H54 (cell line): ENCODE measurements around the gene E4F1.

Source experiments
- DNase-seq: peaks from one replicate; pipeline ENCODE4 v3.0.0; 2011; ENCODE audit warnings: low spot score, mixed read lengths; ENCODE audit not compliant: insufficient read length
- FAIRE-seq: peaks from 3 replicates; lab custom pipeline; 2011; peaks lifted over from hg19 to GRCh38; lab: Jason Lieb, UNC
- POLR2A ChIP-seq: IDR thresholded peaks from 2 replicates; pipeline ENCODE4 v1.6.1; 2011; ENCODE audit warnings: low read depth, mild to moderate bottlenecking, low read length

The E4F1 gene

GRCh38 chr16:2282262-2282661 is 58.9 kb downstream of the E4F1 start:
- DNase-seq (no peak), FAIRE-seq (no peak)
- TF ChIP-seq POLR2A: no peak

DNA sequence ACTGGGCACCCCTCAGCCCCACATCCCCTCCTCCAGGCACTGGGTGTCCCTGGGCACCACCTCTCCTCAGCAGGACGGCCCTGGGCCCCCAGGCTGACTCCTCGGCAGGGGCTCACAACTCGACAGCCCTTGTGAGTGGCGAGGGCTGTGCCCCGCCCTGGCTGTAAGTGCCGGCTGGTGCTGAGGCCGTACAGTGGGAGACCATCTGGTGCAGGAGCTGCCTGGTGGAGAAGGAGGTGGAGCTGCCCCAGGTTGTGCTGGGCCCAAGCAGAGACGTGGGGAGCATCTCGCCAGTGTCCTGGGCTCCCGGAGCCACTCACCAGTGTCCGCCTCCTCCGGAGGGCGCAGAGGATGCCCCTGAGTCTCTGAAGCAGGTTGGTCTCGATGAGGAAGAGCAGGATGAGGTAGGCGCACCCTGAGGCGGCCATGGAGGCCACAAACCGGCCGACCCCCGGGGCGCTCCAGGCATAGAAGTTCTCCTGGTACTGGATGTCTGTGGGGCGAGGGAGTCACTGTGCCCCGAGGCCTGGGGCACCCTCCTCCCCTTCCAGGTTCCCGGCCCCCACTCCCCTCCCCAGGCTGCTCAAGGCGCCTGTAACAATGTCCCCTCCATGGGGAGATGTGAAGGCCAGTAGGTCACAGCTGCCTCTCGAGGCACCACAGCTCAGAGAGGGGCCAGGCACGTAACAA is 59.6 kb downstream of the E4F1 start:
- DNase-seq (no peak), FAIRE-seq (no peak)

DNA sequence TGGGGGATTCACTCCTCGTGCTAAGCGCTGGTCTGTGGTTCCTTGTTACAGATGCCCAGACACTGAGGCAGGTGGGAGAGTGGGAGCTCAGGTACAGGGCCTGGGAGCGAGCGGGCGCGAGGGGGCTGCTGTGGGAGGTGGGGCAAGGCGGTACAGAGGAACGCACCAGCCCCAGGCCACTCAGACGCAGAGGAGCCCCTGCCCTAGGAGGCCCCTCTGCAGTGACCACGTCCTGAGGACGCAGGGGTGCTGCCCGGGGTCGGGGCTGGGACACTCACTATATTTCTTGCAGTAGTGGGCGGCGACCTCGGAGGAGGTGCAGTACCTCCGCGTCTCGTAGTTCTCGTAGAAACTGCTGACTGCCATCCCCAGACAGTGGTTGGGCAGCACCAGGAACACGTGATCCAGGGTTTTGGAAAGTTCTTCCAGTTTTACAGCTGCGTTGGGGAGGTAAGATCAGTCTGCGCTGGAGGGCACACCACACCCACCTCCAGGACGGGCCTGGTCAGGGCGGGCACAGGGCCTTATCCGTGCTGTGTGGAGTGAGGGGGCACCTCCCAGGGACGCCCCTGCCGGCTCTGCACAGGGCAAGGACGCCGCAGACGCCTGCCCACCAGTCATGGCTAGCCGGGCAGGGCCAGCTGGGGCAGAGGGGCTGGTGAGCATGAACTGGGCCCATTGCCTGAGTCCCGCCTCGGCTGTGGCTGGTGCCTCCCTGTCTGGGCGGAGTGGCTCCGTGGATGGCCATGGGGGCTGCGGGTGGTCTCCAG is 60.8 kb downstream of the E4F1 start:
- FAIRE-seq (no peak), DNase-seq (no peak)
- no peak for TF ChIP-seq POLR2A

More for the DNA sequence above, 59.6 kb downstream of the E4F1 start:
- TF ChIP-seq POLR2A: no peak

DNA sequence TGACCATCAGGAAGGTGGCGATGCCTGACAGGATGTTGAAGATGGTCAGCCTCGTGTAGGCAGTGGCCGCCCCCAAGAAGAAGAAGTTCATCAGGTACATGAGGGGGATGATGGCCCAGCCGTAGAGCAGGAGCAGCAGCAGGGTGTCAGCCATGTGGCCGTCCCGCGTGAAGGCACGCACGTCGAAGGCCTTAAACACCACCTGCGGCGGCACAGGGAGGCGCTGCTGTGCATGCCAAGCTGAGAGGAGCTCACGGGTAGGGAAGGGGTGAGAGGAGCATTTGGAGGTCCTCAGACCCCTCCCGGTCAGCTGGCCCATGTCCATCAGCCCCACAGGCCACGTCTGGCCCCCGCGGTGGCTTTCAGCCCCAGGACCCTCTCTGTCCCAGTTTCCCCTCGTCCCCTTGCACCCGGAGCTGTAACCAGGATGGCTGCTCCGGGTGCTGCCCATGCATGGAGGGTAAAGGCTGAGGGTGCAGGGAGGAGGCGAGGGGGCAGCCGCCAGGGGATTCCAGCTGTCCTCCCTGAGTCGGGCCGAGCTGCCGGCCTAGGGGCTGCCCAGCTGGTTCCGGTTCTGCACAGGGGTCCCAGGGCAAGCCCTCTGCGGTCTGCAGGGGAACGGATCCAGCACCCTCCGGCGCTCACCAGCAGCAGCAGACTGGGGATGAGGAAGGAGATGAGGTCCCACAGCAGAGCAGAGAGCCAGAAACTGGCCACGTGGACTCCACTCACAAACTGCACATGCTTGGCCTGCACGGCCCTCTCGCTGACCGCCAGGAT is 61.6 kb downstream of the E4F1 start:
- DNase-seq (no peak), FAIRE-seq (no peak)
- TF ChIP-seq POLR2A: no peak
